ENCODE results near the gene AKR7A2. TPM values are rescaled to one million over a fixed set of nuclear protein-coding genes. Genes with fewer than 3 reads are reported as not detected.
A peak's percentile ranks its signal among the peaks of the same experiment; 100 is the strongest.

The AKR7A2 gene
- total and polyA plus RNA-seq, 7 experiments from 2014 or later, result 15.7 to 115 (median 26.3) TPM

DNA sequence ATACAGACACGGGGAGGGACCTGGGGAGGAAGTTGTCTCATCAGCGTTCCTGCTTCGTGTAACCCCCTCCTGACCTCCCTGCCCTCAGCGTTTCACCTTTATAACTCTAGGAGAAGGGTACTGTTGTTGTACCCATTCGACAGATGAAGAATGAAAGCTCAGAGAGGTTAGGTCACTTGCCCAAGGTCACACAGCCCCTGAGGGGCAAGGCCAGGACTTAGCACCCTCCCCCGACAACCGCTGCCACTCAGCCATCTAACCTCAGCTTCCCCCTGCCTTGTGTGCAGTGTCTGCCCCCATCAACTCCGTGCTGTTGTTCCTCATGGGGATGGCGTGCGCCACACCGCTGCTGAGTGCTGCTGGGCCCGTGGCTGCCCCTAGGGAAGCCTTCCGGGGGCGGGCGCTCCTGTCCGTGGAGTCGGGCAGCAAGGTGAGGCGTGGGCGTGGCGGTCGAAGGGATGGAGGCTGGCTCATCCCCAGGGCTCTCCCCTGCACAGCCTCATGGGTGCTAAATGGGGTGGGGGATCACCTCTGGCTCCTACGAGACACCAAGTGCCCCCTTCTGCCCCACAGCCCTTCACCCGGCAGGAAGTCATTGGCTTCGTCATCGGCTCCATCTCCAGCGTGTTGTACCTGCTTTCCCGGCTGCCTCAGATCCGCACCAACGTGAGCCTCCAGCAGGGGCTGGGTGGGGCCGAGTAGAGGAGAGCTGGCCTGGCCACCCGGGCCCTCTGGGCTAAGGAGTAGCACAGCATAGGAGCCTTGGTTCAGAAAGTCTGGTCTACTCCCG is 14.2 kb upstream of the AKR7A2 start:
- POLR2A ChIA-PET, result interaction anchor here (1.0 kb wide), 1 partner anchor 15 kb away, joined by 3 read pairs; the partner anchor contains the start of gene AKR7A2

DNA sequence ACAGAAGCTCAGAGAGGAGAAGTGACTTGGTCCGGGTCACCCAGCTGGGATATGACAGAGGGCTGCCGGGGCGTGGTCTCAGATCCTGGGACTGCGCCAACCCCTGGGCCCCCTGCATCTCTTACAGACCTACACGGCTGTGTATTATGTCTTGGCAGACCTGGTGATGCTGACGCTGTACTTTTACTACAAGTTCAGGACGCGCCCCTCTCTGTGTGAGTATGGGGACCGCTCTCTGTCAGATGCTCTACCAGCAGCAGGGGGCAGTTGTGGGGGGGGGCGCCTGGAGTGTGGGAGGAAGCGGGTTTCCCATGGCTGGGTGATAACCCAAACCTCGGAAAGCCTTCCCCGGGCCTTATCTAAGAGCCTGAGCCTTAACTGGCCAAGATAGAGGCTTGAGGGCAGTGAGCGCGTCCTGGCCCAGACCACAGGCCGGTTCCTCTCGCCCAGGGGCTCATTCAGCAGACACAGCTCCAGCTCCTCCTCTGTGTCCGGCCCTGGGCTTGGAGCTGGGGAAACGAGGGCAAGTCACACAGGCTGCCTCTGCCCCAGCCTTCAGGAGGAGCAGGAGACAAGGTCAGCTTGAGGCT is 13.5 kb upstream of the AKR7A2 start:
- peaks cover 0 to 27% (median 0%) of the 10 kb centered on the region in 3 experiments for H3K36me3 ChIP-seq (ENCODE audit: control insufficient read depth in 2 of 3, insufficient read depth in 3 of 3, low read length in 3 of 3)
- H3K9me3 Mint-ChIP-seq, result peaks cover 0 to 7% (median 0%) of the 10 kb centered on the region in 11 donors
- ChIA-PET CTCF (no interaction called here), POLR2A (interaction anchor here (1.0 kb wide), 1 partner anchor 14 kb away, joined by 3 read pairs; the partner anchor contains the start of gene AKR7A2)
- H3K27ac ChIP-seq (ENCODE audit: low read depth, low read length), result no peak overlapping the region
- peaks cover 0 to 16% (median 4%) of the 10 kb centered on the region in 5 donors for H3K36me3 Mint-ChIP-seq
- no peak overlapping the region for H3K4me3 Mint-ChIP-seq
- H3K4me1 ChIP-seq (ENCODE audit: control insufficient read depth in 2 of 2, insufficient read depth in 2 of 2, low read length in 2 of 2), result no peaks in the 10 kb centered on the region
- no peaks in the 10 kb centered on the region for H3K27me3 Mint-ChIP-seq
- H3K9me3 ChIP-seq (ENCODE audit: control insufficient read depth in 2 of 3, low read length in 3 of 3), result no peaks in the 10 kb centered on the region
- no peak overlapping the region for H3K27ac Mint-ChIP-seq
- peaks cover 0 to 14% (median 0%) of the 10 kb centered on the region in 7 donors for H3K4me1 Mint-ChIP-seq
- H3K27me3 ChIP-seq (ENCODE audit: control insufficient read depth in 2 of 2, insufficient read depth in 2 of 2, low read length in 2 of 2), result no peaks in the 10 kb centered on the region
- no peak overlapping the region for H3K4me3 ChIP-seq (ENCODE audit: low read length)
- ATAC-seq, result peak; percentile 55
- intact Hi-C loops (cut with micrococcal nuclease), result no loop called here
- no peak for DNase-seq

More for the DNA sequence above, 14.2 kb upstream of the AKR7A2 start:
- H3K27me3 Mint-ChIP-seq, result no peaks in the 10 kb centered on the region
- peaks cover 0 to 7% (median 0%) of the 10 kb centered on the region in 11 donors for H3K9me3 Mint-ChIP-seq
- peaks cover 0 to 14% (median 0%) of the 10 kb centered on the region in 7 donors for H3K4me1 Mint-ChIP-seq
- intact Hi-C loops (cut with micrococcal nuclease), result no loop called here
- Histone ChIP-seq H3K9me3 (ENCODE audit: control insufficient read depth in 2 of 3, low read length in 3 of 3) (no peaks in the 10 kb centered on the region), H3K4me3 (ENCODE audit: low read length) (no peak overlapping the region), H3K36me3 (ENCODE audit: control insufficient read depth in 2 of 3, insufficient read depth in 3 of 3, low read length in 3 of 3) (peaks cover 0 to 27% (median 0%) of the 10 kb centered on the region in 3 experiments), H3K27ac (ENCODE audit: low read depth, low read length) (no peak overlapping the region), H3K27me3 (ENCODE audit: control insufficient read depth in 2 of 2, insufficient read depth in 2 of 2, low read length in 2 of 2) (no peaks in the 10 kb centered on the region), H3K4me1 (ENCODE audit: control insufficient read depth in 2 of 2, insufficient read depth in 2 of 2, low read length in 2 of 2) (no peaks in the 10 kb centered on the region)
- no peak overlapping the region for H3K4me3 Mint-ChIP-seq
- CTCF ChIA-PET, result no interaction called here
- ATAC-seq (peak; percentile 21), DNase-seq (no peak)
- H3K36me3 Mint-ChIP-seq, result peaks cover 0 to 11% (median 2%) of the 10 kb centered on the region in 5 donors
- H3K27ac Mint-ChIP-seq, result peak overlapping the region in 3 of 9 donors; percentile 23 to 41 (median 28)

DNA sequence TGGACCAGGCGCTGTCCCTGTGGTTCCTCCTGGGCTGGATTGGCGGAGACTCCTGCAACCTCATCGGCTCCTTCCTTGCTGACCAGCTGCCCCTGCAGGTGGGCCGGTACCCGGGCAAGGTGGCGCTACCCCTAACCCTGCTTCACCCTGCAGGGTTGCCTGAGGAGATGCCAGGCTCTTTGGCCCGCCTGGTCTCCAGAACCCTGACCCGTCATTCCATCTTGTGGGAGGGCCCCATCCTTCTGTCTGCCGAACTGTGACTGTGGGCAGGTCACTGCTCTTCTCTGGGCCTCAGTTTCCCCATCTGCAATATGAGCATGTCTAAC is 12.7 kb upstream of the AKR7A2 start:
- Histone ChIP-seq H3K9me3 (ENCODE audit: control insufficient read depth in 2 of 3, low read length in 3 of 3) (no peaks in the 10 kb centered on the region), H3K4me1 (ENCODE audit: control insufficient read depth in 2 of 2, insufficient read depth in 2 of 2, low read length in 2 of 2) (no peaks in the 10 kb centered on the region), H3K36me3 (ENCODE audit: control insufficient read depth in 2 of 3, insufficient read depth in 3 of 3, low read length in 3 of 3) (peaks cover 0 to 27% (median 0%) of the 10 kb centered on the region in 3 experiments), H3K4me3 (ENCODE audit: low read length) (no peak overlapping the region), H3K27ac (ENCODE audit: low read depth, low read length) (no peak overlapping the region), H3K27me3 (ENCODE audit: control insufficient read depth in 2 of 2, insufficient read depth in 2 of 2, low read length in 2 of 2) (no peaks in the 10 kb centered on the region)
- Mint-ChIP-seq H3K4me3 (no peak overlapping the region), H3K36me3 (peaks cover 0 to 16% (median 4%) of the 10 kb centered on the region in 5 donors), H3K27ac (peak overlapping the region in 2 of 9 donors; percentile 62 to 75), H3K9me3 (peaks cover 0 to 7% (median 0%) of the 10 kb centered on the region in 11 donors), H3K4me1 (peaks cover 0 to 13% (median 0%) of the 10 kb centered on the region in 7 donors), H3K27me3 (no peaks in the 10 kb centered on the region)
- ATAC-seq, result no peak
- POLR2A ChIA-PET, result no interaction called here
- intact Hi-C loops (cut with micrococcal nuclease), result no loop called here
- CTCF ChIA-PET, result no interaction called here
- DNase-seq, result no peak

DNA sequence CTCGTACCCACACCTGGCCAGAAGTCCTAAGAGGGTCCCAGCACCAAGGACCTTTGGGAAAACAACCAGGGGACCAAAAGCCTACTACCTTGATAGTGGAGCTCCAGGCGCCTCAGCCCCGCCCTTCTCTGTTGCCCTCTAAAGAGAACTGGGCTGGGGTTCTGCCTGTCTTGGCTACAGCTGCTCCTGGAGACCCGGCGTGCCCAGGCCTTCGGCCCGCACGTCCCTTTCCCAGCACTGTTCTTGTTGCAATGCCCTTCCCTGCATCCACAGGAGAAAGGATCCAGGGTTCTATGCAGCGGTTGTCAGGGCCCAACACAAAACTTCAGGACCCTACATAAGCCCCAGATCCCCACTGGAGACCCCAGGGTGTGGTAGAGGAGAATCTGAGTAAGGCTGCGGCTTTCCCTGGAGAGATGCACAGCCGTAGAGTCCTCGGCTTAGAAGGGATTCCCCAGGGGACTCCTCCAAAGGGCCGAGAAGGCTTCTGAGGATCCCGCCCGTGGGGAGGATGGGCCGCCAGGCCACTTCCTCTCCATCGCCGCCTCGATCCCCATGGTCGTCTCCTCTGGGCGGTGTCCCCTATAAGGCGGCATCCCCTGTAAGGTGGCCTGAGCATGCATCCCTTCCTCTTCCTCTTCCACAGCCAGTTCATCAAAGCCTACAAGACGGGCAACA is 12.2 kb upstream of the AKR7A2 start:
- H3K27ac ChIP-seq (ENCODE audit: low read depth, low read length), result no peak overlapping the region
- Mint-ChIP-seq H3K36me3 (peaks cover 0 to 18% (median 4%) of the 10 kb centered on the region in 5 donors), H3K9me3 (peaks cover 0 to 6% (median 0%) of the 10 kb centered on the region in 11 donors), H3K4me3 (no peak overlapping the region), H3K27me3 (no peaks in the 10 kb centered on the region), H3K4me1 (peaks cover 0 to 11% (median 0%) of the 10 kb centered on the region in 7 donors), H3K27ac (peak overlapping the region in 2 of 9 donors; percentile 62 to 75)
- CTCF ChIA-PET, result no interaction called here
- ATAC-seq, result no peak
- intact Hi-C loops (cut with micrococcal nuclease), result no loop called here
- POLR2A ChIA-PET, result no interaction called here
- no peaks in the 10 kb centered on the region for H3K4me1 ChIP-seq (ENCODE audit: control insufficient read depth in 2 of 2, insufficient read depth in 2 of 2, low read length in 2 of 2)
- peaks cover 0 to 27% (median 0%) of the 10 kb centered on the region in 3 experiments for H3K36me3 ChIP-seq (ENCODE audit: control insufficient read depth in 2 of 3, insufficient read depth in 3 of 3, low read length in 3 of 3)
- H3K9me3 ChIP-seq (ENCODE audit: control insufficient read depth in 2 of 3, low read length in 3 of 3), result no peaks in the 10 kb centered on the region
- DNase-seq, result no peak
- H3K4me3 ChIP-seq (ENCODE audit: low read length), result no peak overlapping the region
- no peaks in the 10 kb centered on the region for H3K27me3 ChIP-seq (ENCODE audit: control insufficient read depth in 2 of 2, insufficient read depth in 2 of 2, low read length in 2 of 2)

DNA sequence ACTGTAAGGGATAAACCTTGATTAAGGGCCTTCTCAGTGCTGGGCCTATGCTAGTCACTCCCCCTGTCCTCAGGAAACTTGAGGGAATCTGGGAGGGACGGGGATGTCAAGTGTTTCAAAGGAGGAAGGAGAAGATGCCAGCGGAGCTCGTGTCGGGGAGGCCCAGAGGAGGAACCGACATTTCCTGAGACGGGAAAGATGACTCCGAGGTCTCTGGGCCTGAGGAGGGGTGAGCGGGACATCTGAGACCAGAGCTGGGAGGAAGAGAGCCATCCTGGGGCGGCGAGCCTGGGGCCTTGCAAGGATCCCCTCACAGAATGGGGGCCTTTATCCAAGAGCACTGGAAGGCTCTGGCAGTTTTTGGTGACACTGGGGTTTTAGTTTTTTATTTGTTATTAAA is 10.5 kb upstream of the AKR7A2 start:
- Histone ChIP-seq H3K27me3 (ENCODE audit: control insufficient read depth in 2 of 2, insufficient read depth in 2 of 2, low read length in 2 of 2) (no peaks in the 10 kb centered on the region), H3K4me1 (ENCODE audit: control insufficient read depth in 2 of 2, insufficient read depth in 2 of 2, low read length in 2 of 2) (no peaks in the 10 kb centered on the region), H3K4me3 (ENCODE audit: low read length) (no peak overlapping the region), H3K36me3 (ENCODE audit: control insufficient read depth in 2 of 3, insufficient read depth in 3 of 3, low read length in 3 of 3) (peaks cover 0 to 27% (median 0%) of the 10 kb centered on the region in 3 experiments), H3K9me3 (ENCODE audit: control insufficient read depth in 2 of 3, low read length in 3 of 3) (no peaks in the 10 kb centered on the region), H3K27ac (ENCODE audit: low read depth, low read length) (no peak overlapping the region)
- Mint-ChIP-seq H3K9me3 (peaks cover 0 to 6% (median 0%) of the 10 kb centered on the region in 11 donors), H3K36me3 (peaks cover 0 to 32% (median 11%) of the 10 kb centered on the region in 5 donors), H3K27me3 (no peaks in the 10 kb centered on the region), H3K4me3 (peak overlapping the region in 2 of 10 donors; percentile 22 to 39), H3K4me1 (peaks cover 0 to 13% (median 0%) of the 10 kb centered on the region in 7 donors), H3K27ac (peak overlapping the region in 2 of 9 donors; percentile 6 to 41)
- DNase-seq (no peak), ATAC-seq (no peak)
- CTCF ChIA-PET, result no interaction called here
- intact Hi-C loops (cut with micrococcal nuclease), result no loop called here
- POLR2A ChIA-PET, result interaction anchor here (0.7 to 1.0 kb wide), 2 partner anchors 11 to 1581 kb away, joined by 3 to 5 read pairs; partner anchors contain the start of genes AKR7A2 and SLC66A1

DNA sequence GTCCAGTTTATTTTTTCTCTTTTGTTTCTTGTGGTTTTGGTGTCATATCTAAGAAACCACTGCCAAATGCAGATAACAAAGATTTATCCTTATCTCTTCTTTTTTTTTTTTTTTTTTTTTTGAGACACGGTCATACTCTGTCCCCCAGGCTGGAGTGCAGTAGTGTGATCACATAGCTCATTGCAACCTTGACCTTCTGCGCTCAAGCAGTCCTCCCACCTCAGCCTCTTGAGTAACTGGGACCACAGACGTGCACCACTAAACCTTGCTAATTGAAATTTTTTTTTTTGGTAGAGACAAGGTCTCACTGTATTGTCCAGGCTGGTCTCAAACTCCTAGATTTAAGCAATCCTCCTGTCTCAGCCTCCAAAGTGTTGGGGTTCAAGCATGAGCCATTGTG is 9.1 kb upstream of the AKR7A2 start:
- H3K27me3 Mint-ChIP-seq, result no peaks in the 10 kb centered on the region
- POLR2A ChIA-PET, result interaction anchor here (0.6 kb wide), 1 partner anchor 286 kb away, joined by 3 read pairs; no protein-coding TSS in a partner anchor
- no peak overlapping the region for H3K27ac ChIP-seq (ENCODE audit: low read depth, low read length)
- DNase-seq (no peak), ATAC-seq (no peak)
- no peak overlapping the region for H3K4me3 ChIP-seq (ENCODE audit: low read length)
- no peaks in the 10 kb centered on the region for H3K27me3 ChIP-seq (ENCODE audit: control insufficient read depth in 2 of 2, insufficient read depth in 2 of 2, low read length in 2 of 2)
- H3K9me3 Mint-ChIP-seq, result no peaks in the 10 kb centered on the region
- H3K4me3 Mint-ChIP-seq, result peak overlapping the region in 1 of 10 donors; percentile 39
- H3K4me1 ChIP-seq (ENCODE audit: control insufficient read depth in 2 of 2, insufficient read depth in 2 of 2, low read length in 2 of 2), result no peaks in the 10 kb centered on the region
- CTCF ChIA-PET, result interaction anchor here (0.7 kb wide), 1 partner anchor 227 kb away, joined by 3 read pairs; no protein-coding TSS in a partner anchor
- H3K36me3 Mint-ChIP-seq, result peaks cover 0 to 32% (median 11%) of the 10 kb centered on the region in 5 donors
- H3K9me3 ChIP-seq (ENCODE audit: control insufficient read depth in 2 of 3, low read length in 3 of 3), result no peaks in the 10 kb centered on the region
- peaks cover under 1 to 17% (median 3%) of the 10 kb centered on the region in 7 donors for H3K4me1 Mint-ChIP-seq
- peaks cover 0 to 20% (median 0%) of the 10 kb centered on the region in 3 experiments for H3K36me3 ChIP-seq (ENCODE audit: control insufficient read depth in 2 of 3, insufficient read depth in 3 of 3, low read length in 3 of 3)
- intact Hi-C loops (cut with micrococcal nuclease), result no loop called here
- H3K27ac Mint-ChIP-seq, result peak overlapping the region in 1 of 9 donors; percentile 13
